K562 (cell line): ENCODE results near the gene PAF1. TPM values are rescaled to one million over a fixed set of nuclear protein-coding genes. Genes with fewer than 3 reads are reported as not detected.

ENCODE experiments used
- ARHGAP35 ChIP-seq: fragments of 450-650 bp; IDR thresholded peaks from 2 replicates; pipeline ENCODE4 v1.6.1; 2018; ENCODE audit not compliant: partially characterized antibody
- C11orf30 ChIP-seq: fragments of 450-650 bp; IDR thresholded peaks from 2 replicates; pipeline ENCODE4 v1.6.1; 2016; ENCODE audit warnings: low read depth, mild to moderate bottlenecking
- DACH1 ChIP-seq: fragments of 450-650 bp; IDR thresholded peaks from 2 replicates; pipeline ENCODE4 v1.6.1; 2018; ENCODE audit not compliant: partially characterized antibody
- DPF2 ChIP-seq: fragments of 450-650 bp; IDR thresholded peaks from 2 replicates; pipeline ENCODE4 v1.6.1; 2016
- ELF4 ChIP-seq: fragments of 450-650 bp; formaldehyde crosslinking; IDR thresholded peaks from 2 replicates; pipeline ENCODE4 v1.4.0; 2022; ENCODE audit warnings: missing genetic modification characterization
- FOS ChIP-seq: IDR thresholded peaks from 3 replicates; pipeline ENCODE4 v1.6.1; 2011; ENCODE audit not compliant: insufficient read length; ENCODE audit errors: extremely low read depth
- GABPB1 ChIP-seq: sonication (generic); formaldehyde crosslinking; IDR thresholded peaks from 2 replicates; pipeline ENCODE4 v1.8.0; 2022; ENCODE audit warnings: mild to moderate bottlenecking, missing genetic modification reagents
- GABPB2 ChIP-seq: fragments of 250-450 bp; sonication (Bioruptor Pico); conservative IDR thresholded peaks from 2 replicates; pipeline ENCODE4 v1.5.1; 2021; ENCODE audit warnings: mild to moderate bottlenecking
- HMGN3 ChIP-seq: IDR thresholded peaks from 2 replicates; pipeline ENCODE4 v1.6.1; 2011; ENCODE audit warnings: borderline replicate concordance, low read depth, mild to moderate bottlenecking, mixed read lengths, low read length; ENCODE audit not compliant: insufficient read length; ENCODE audit errors: extremely low read depth
- MEF2D ChIP-seq: conservative IDR thresholded peaks from 2 replicates; pipeline ENCODE4 v1.6.1; 2016; ENCODE audit warnings: low read depth, missing genetic modification characterization, missing compliant biosample characterization
- NCOA1 ChIP-seq: fragments of 450-650 bp; IDR thresholded peaks from 2 replicates; pipeline ENCODE4 v1.6.1; 2016; ENCODE audit warnings: low read depth
- NCOR1 ChIP-seq: fragments of 450-650 bp; IDR thresholded peaks from 2 replicates; pipeline ENCODE4 v1.6.1; 2016; ENCODE audit warnings: mild to moderate bottlenecking, moderate library complexity
- POLR2A ChIP-seq: fragments of 450-650 bp; conservative IDR thresholded peaks from 2 replicates; pipeline ENCODE4 v1.6.1; 2016
- POLR3G ChIP-seq: IDR thresholded peaks from 2 replicates; pipeline ENCODE4 v1.6.1; 2011; ENCODE audit not compliant: insufficient read length, insufficient replicate concordance; ENCODE audit errors: extremely low read depth
- SMAD3 ChIP-seq: fragments of 450-650 bp; formaldehyde crosslinking; conservative IDR thresholded peaks from 2 replicates; pipeline ENCODE4 v1.4.0; 2020; ENCODE audit warnings: mild to moderate bottlenecking
- SRSF3 ChIP-seq: fragments of 200-400 bp; formaldehyde crosslinking; IDR thresholded peaks from 2 replicates; pipeline ENCODE4 v1.6.1; 2016; ENCODE audit warnings: mild to moderate bottlenecking, low read length, moderate library complexity; ENCODE audit not compliant: insufficient read depth
- STAT5B ChIP-seq: fragments of 250-450 bp; sonication (Bioruptor Pico); IDR thresholded peaks from 2 replicates; pipeline ENCODE4 v1.8.0; 2021; ENCODE audit warnings: mild to moderate bottlenecking, inconsistent platforms
- THRAP3 ChIP-seq: fragments of 450-650 bp; IDR thresholded peaks from 2 replicates; pipeline ENCODE4 v1.6.1; 2016; ENCODE audit warnings: mild to moderate bottlenecking, inconsistent platforms, borderline replicate concordance
- TOE1 ChIP-seq, 2 experiments: fragments of 450-650 bp in 1 of 2; sonication (generic) in 1 of 2; formaldehyde crosslinking in 1 of 2; IDR thresholded peaks; 2 replicates each; pipeline versions ENCODE4 v1.7.1 to v1.8.0; 2016 to 2022; ENCODE audit warnings: borderline replicate concordance in 2 of 2, mild to moderate bottlenecking in 2 of 2, antibody characterized with exemption in 1 of 2, inconsistent platforms in 1 of 2, low read depth in 1 of 2, missing genetic modification reagents in 1 of 2, moderate library complexity in 1 of 2
- YY1 ChIP-seq, 3 experiments: IDR thresholded peaks; 2 replicates each; pipeline ENCODE4 v1.6.1; 2011; ENCODE audit warnings: low read length in 2 of 3, mild to moderate bottlenecking in 2 of 3, moderate library complexity in 2 of 3, borderline replicate concordance in 1 of 3, control low read depth in 1 of 3, low read depth in 1 of 3; ENCODE audit not compliant: insufficient read depth in 3 of 3, insufficient replicate concordance in 2 of 3, control insufficient read depth in 1 of 3, insufficient read length in 1 of 3; ENCODE audit errors: extremely low read depth in 1 of 3
- ZNF175 ChIP-seq: fragments of 200-800 bp; sonication (Bioruptor generic); IDR thresholded peaks from 2 replicates; pipeline ENCODE4 v1.6.1; 2016; ENCODE audit warnings: low read depth, mild to moderate bottlenecking, missing genetic modification characterization, missing compliant biosample characterization
- ZNF316 ChIP-seq: fragments of 450-650 bp; IDR thresholded peaks from 2 replicates; pipeline ENCODE4 v1.6.1; 2016
- ZNF707 ChIP-seq: fragments of 250-450 bp; sonication (Bioruptor Pico); conservative IDR thresholded peaks from 2 replicates; pipeline ENCODE4 v1.8.0; 2022; ENCODE audit warnings: inconsistent platforms, mild to moderate bottlenecking, moderate library complexity
- ZNF778 ChIP-seq: fragments of 450-650 bp; formaldehyde crosslinking; IDR thresholded peaks from 2 replicates; pipeline ENCODE4 v1.4.0; 2020; ENCODE audit warnings: mild to moderate bottlenecking, moderate library complexity
- polyA plus RNA-seq, 8 experiments: library from polyadenylated mRNA; depleted of rRNA in 4 of 8; stranded (reverse) in 5 of 8; unstranded in 3 of 8; fragments of >200 nt; fragmentation: Nextera tagmentation in 2 of 8; fragmentation: Illumina TruSeq in 1 of 8; extraction: Ambion mirVana in 2 of 8; extraction: Trizol in 1 of 8; gene quantifications; 2 replicates each; pipeline versions ENCODE4 v1.2.1 to v1.2.3, GENCODE V29; 2011 to 2014; ENCODE audit warnings: inconsistent platforms in 1 of 8, missing spikeins in 1 of 8
- total RNA-seq, 7 experiments: library from RNA; depleted of rRNA in 6 of 7; stranded (reverse); fragments of >200 nt in 6 of 7; fragmentation: Illumina TruSeq in 2 of 7; extraction: Trizol in 2 of 7; gene quantifications; 2 replicates each; pipeline versions ENCODE4 v1.2.1 to v1.2.3, GENCODE V29; 2011 to 2021; ENCODE audit warnings: low replicate concordance in 1 of 7
- TF ChIP-seq, protein P1 (sequence below): fragments of 250-450 bp; sonication (Bioruptor Pico); IDR thresholded peaks from 2 replicates; pipeline ENCODE4 v1.5.0; 2022; ENCODE audit warnings: mild to moderate bottlenecking
- TF ChIP-seq, protein P2 (sequence below): fragments of 250-450 bp; sonication (Bioruptor Pico); IDR thresholded peaks from 2 replicates; pipeline ENCODE4 v1.8.0; 2022; ENCODE audit warnings: moderate library complexity, mild to moderate bottlenecking, inconsistent platforms

Gene PAF1
- total and polyA plus RNA-seq, 9 of the 15 experiments (the other 6 are each of a cell fraction or from before 2014, with no cell fraction given) = 1.5 to 45.0 (median 33.8) TPM

DNA sequence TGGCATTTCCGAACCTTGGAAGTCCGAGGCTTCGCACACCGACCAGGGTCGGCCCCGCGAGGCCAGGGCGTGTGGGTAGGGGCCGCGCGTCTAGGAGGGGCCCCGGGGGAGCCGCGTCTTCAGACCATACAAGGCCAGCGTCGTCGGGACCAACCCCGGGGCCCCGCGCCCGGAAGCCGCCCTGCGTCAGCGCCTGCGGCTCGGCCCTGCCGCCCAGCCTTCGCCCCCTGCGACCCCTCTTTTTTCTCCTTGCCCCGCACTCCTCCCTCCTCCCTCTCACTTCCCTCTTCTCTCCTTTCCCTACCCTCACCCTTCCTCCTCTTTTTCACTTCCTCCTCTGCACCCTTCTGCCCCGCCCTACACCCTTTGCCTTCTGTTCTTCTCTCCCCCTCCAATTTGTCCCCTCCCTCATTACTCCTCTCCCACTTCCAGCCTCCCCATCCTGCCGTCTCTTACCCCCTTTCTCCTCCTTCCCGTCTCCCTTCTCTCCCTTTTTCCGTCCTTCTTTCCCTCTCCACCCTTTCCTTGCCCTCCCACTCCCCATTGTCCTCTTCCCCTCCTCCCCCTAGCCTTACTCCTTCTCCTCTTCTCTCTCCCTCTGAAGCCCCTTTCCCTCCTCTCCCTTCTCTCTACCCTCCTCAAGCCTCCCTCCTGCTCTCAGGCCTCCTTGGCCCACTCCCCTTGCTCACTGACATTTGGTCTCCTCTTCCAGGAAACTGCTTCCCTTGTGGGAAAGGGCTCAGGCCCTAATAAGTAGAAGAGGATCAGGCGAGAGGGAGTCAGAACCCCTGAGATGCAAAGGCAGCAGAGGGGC lies 19.3 kb upstream of the PAF1 start (continued):
- TF ChIP-seq STAT5B (CRISPR knock-in tag) (no peak), FOS (no peak), POLR2A (peak; percentile 82), ELF4 (CRISPR knock-in tag) (peak; percentile 90), THRAP3 (0 out of 2 replicates have a peak, but pooled peaks have one; percentile 25), GABPB2 (CRISPR knock-in tag) (no peak), HMGN3 (peak; percentile 10), DPF2 (peak; percentile 88), ZNF707 (no peak), ZNF316 (peak; percentile 18; the same call in 1 of the 2 replicates), ZNF175 (CRISPR knock-in tag) (0 out of 2 replicates have a peak, but pooled peaks have one; percentile 47), SRSF3 (0 out of 2 replicates have a peak, but pooled peaks have one; percentile 66), GABPB1 (CRISPR knock-in tag) (no peak), NCOA1 (peak; percentile 68), SMAD3 (CRISPR knock-in tag) (no peak), POLR3G (no peak), NCOR1 (peak; percentile 61), MEF2D (0 out of 2 replicates have a peak, but pooled peaks have one; percentile 32), ARHGAP35 (peak; percentile 71), C11orf30 (no peak), YY1 (IDR thresholded peaks at IDR 0.05; ENCODE audit: borderline replicate concordance in 1 of 3, control insufficient read depth in 1 of 3, extremely low read depth in 1 of 3, insufficient read depth in 3 of 3, insufficient read length in 1 of 3, insufficient replicate concordance in 2 of 3, low read depth in 1 of 3, low read length in 2 of 3) (peak in 1 of 3 experiments; percentile 36), ZNF778 (CRISPR knock-in tag) (no peak), DACH1 (no peak), TOE1 (IDR thresholded peaks at IDR 0.05; ENCODE audit: borderline replicate concordance) (peak; percentile 64; the same call in 1 of the 2 replicates), TOE1 (CRISPR knock-in tag; IDR thresholded peaks at IDR 0.05; ENCODE audit: borderline replicate concordance, low read depth) (no peak)
- TF ChIP-seq, protein P1, sequence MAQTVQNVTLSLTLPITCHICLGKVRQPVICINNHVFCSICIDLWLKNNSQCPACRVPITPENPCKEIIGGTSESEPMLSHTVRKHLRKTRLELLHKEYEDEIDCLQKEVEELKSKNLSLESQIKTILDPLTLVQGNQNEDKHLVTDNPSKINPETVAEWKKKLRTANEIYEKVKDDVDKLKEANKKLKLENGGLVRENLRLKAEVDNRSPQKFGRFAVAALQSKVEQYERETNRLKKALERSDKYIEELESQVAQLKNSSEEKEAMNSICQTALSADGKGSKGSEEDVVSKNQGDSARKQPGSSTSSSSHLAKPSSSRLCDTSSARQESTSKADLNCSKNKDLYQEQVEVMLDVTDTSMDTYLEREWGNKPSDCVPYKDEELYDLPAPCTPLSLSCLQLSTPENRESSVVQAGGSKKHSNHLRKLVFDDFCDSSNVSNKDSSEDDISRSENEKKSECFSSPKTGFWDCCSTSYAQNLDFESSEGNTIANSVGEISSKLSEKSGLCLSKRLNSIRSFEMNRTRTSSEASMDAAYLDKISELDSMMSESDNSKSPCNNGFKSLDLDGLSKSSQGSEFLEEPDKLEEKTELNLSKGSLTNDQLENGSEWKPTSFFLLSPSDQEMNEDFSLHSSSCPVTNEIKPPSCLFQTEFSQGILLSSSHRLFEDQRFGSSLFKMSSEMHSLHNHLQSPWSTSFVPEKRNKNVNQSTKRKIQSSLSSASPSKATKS = no peak
- TF ChIP-seq, protein P2, sequence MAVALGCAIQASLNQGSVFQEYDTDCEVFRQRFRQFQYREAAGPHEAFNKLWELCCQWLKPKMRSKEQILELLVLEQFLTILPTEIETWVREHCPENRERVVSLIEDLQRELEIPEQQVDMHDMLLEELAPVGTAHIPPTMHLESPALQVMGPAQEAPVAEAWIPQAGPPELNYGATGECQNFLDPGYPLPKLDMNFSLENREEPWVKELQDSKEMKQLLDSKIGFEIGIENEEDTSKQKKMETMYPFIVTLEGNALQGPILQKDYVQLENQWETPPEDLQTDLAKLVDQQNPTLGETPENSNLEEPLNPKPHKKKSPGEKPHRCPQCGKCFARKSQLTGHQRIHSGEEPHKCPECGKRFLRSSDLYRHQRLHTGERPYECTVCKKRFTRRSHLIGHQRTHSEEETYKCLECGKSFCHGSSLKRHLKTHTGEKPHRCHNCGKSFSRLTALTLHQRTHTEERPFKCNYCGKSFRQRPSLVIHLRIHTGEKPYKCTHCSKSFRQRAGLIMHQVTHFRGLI (CRISPR knock-in tag) = no peak
